HFFc6 (cell line): ENCODE measurements around the gene CCDC201. TPM values are rescaled to one million over a fixed set of nuclear protein-coding genes. Genes with fewer than 3 reads are reported as not detected.

Source experiments
- DNase-seq: peaks from one replicate; pipeline ENCODE4 v3.0.0-alpha.2; 2018
- H3K27ac Mint-ChIP-seq: 2 replicates; pipeline ENCODE4 v1.8.0; 2020; ENCODE audit warnings: mild to moderate bottlenecking, mixed read lengths
- H3K27me3 Mint-ChIP-seq: 2 replicates; pipeline ENCODE4 v1.8.0; 2021; ENCODE audit warnings: mild to moderate bottlenecking, moderate library complexity, mixed read lengths; ENCODE audit not compliant: insufficient read depth
- H3K36me3 Mint-ChIP-seq: 2 replicates; pipeline ENCODE4 v1.8.0; 2021; ENCODE audit warnings: low read depth, mixed read lengths
- H3K4me1 Mint-ChIP-seq: 2 replicates; pipeline ENCODE4 v1.8.0; 2020; ENCODE audit warnings: low read depth, mixed read lengths
- H3K4me3 Mint-ChIP-seq: 2 replicates; pipeline ENCODE4 v1.8.0; 2020; ENCODE audit warnings: mild to moderate bottlenecking, moderate library complexity, mixed read lengths
- H3K9me3 Mint-ChIP-seq: 2 replicates; pipeline ENCODE4 v1.8.0; 2020; ENCODE audit warnings: mild to moderate bottlenecking, mixed read lengths
- CTCF ChIP-seq: fragments of 200-600 bp; sonication (generic); IDR thresholded peaks from 2 replicates; pipeline ENCODE4 v1.5.0; 2021; ENCODE audit warnings: antibody characterized with exemption, mild to moderate bottlenecking
- long read RNA-seq: library from polyadenylated mRNA; unstranded; transcript quantifications from one replicate; pipeline ENCODE4 v2.0.0, GENCODE V29; 2019
- total RNA-seq, 6 experiments: library from RNA; stranded (reverse); fragmentation: NEBNext Ultra II Directional; extraction: Animal tissue kit (Norgen Biotek cat#: 25700); gene quantifications; 2 replicates in 1 of 6; 3 replicates in 5 of 6; pipeline ENCODE4 v1.2.3, GENCODE V29; 2021

The CCDC201 gene
- total RNA-seq, result not detected
- long read RNA-seq, result 0 reads

- no peak for TF ChIP-seq CTCF
- Mint-ChIP-seq H3K36me3 (peaks cover 10% of the 10 kb centered on the region; the same call in 1 of the 2 replicates), H3K27ac (peak within 1 kb of the TSS; percentile 85; the same call in 1 of the 2 replicates), H3K27me3 (no peaks in the 10 kb centered on the region), H3K9me3 (peaks cover 7% of the 10 kb centered on the region; the same call in 1 of the 2 replicates), H3K4me1 (peaks cover 31% of the 10 kb centered on the region), H3K4me3 (no peak within 1 kb of the TSS)
- no peak for DNase-seq
Measured at GRCh38 chr7:45873035-45873354, at the start of gene CCDC201. Gene CCDC201 (minus strand): TSS chr7:45873082. CDS start chr7:45873007, 75 bp downstream.

GRCh38 chr7:45921699-45922519, 49.0 kb upstream of the CCDC201 start:
- Mint-ChIP-seq H3K27me3 (no peaks in the 10 kb centered on the region), H3K27ac (peak overlapping the region; percentile 53), H3K4me1 (peaks cover 71% of the 10 kb centered on the region), H3K36me3 (peaks cover 9% of the 10 kb centered on the region; the same call in 1 of the 2 replicates), H3K4me3 (peak overlapping the region; percentile 86), H3K9me3 (no peaks in the 10 kb centered on the region)
- peak; percentile 68 for DNase-seq
- TF ChIP-seq CTCF, result peak; percentile 96

- TF ChIP-seq CTCF, result no peak
- no peak overlapping the region for H3K27ac Mint-ChIP-seq
- DNase-seq, result no peak
- peaks cover 13% of the 10 kb centered on the region for H3K36me3 Mint-ChIP-seq
- no peaks in the 10 kb centered on the region for H3K9me3 Mint-ChIP-seq
- H3K4me1 Mint-ChIP-seq, result peaks cover 68% of the 10 kb centered on the region
- H3K27me3 Mint-ChIP-seq, result no peaks in the 10 kb centered on the region
- peak overlapping the region; percentile 86 for H3K4me3 Mint-ChIP-seq
Measured at GRCh38 chr7:45921381-45921698, 48.5 kb upstream of the CCDC201 start.

- H3K9me3 Mint-ChIP-seq, result no peaks in the 10 kb centered on the region
- peak; percentile 63 for DNase-seq
- H3K27me3 Mint-ChIP-seq, result no peaks in the 10 kb centered on the region
- peaks cover 72% of the 10 kb centered on the region for H3K4me1 Mint-ChIP-seq
- peak within 1 kb of the TSS; percentile 55 for H3K27ac Mint-ChIP-seq
- no peak for TF ChIP-seq CTCF
- peak within 1 kb of the TSS; percentile 98 for H3K4me3 Mint-ChIP-seq
- peaks cover 19% of the 10 kb centered on the region for H3K36me3 Mint-ChIP-seq
Measured at GRCh38 chr7:45920502-45921380, 47.9 kb upstream of the CCDC201 start, which contains the start of gene IGFBP3. Gene IGFBP3 (minus strand): TSS chr7:45921272. CDS start chr7:45921140, 132 bp downstream.

GRCh38 chr7:45919993-45920459, 47.1 kb upstream of the CCDC201 start:
- Mint-ChIP-seq H3K27ac (peak overlapping the region; percentile 55; the same call in 1 of the 2 replicates), H3K36me3 (peaks cover 22% of the 10 kb centered on the region), H3K4me1 (peaks cover 72% of the 10 kb centered on the region), H3K9me3 (no peaks in the 10 kb centered on the region), H3K4me3 (peak overlapping the region; percentile 98), H3K27me3 (no peaks in the 10 kb centered on the region)
- TF ChIP-seq CTCF, result no peak
- no peak for DNase-seq
